RKO (cell line): Measurements from ENCODE around the gene SARDH.
A peak's percentile ranks its signal among the peaks of the same experiment; 100 is the strongest.

Source experiments
- DNase-seq: peaks from one replicate; pipeline ENCODE4 v3.0.0-alpha.2; 2016; ENCODE audit warnings: low spot score

SARDH gene

GRCh38 chr9:133713960-133714495 lies 24.1 kb downstream of the SARDH start:
- no peak for DNase-seq

- no peak for DNase-seq
These were observed 24.8 kb downstream of the SARDH start for GRCh38 chr9:133713150-133713959.

DNA sequence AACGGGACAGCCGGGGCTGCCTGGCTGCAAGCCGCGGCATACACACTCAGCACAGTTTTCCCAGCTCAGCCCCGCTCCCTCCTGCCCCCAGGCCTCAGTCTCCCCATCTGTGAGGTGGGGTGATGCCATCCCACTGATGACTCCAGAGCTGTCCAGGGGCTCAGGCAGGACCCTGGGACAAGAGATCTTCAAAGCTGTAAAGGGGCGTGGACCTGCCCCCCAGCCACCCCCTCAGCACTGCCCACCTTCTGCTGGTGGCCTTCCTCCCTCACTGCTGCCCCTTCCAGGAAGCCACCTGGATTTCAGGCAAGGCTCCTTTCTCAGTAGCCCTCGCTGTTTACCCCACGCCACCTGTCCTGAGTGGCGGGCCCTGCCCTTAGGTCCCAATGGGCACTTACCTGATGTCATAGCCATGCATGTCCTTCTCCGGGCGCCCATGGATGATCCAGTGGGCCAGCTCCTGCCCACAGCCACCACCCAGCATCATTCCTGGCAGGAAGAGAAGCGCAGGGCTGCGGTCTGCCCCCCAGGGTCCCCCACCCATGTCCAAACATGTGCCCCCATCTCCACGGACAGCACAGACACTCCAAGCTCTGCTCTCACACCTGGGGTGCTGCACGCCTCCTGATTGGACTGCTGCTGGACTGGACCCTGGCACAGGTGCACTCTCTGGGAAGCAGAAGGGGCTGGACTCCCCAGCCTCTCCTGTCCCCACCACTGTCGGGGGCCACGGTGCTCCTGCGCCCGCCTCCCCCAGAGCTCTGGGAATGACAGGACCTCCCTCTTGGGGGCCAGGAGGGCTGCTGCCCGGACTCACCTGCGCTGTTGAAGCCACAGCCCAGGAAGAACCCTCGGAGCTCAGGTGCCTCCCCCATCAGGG lies 25.7 kb downstream of the SARDH start:
- DNase-seq = no peak

DNA sequence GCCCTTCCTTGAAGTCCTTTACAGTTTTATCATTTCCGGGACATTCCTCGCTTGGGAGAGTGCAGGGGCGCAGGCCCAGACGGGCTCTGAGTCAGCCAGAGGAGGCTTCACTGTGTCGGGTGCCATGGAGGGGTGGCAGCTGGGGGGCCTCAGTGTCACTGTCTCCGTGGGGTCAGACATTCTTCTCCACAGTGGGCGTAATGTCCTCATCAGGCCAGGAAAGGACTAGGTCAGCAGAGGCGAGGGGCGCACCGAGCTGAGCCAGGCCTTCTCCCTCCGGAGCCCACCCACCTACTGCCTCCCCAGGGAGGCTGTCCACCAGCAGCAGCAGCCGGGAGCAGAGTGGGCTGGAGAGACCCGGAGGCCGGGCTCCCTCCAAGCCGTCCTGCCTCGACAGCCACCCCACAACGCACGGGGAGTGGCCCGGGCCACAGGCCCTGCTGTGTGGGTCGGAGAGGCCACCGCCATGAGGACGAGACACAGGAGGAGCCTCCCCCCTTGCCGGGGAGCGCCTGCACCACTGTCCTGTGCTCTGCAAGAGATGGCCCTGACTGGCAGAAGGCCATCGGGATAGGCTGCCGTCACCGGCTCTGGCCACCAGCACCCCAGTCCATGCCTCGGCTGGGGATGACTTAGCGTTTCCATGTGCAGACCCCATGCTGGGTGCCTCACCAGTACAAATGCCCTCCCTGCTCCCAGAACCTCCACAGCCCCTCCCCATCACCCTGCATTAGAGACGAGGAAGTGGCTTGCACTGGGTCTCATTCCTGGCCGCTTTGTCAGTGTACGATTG lies 26.5 kb downstream of the SARDH start:
- DNase-seq = peak; percentile 52

DNA sequence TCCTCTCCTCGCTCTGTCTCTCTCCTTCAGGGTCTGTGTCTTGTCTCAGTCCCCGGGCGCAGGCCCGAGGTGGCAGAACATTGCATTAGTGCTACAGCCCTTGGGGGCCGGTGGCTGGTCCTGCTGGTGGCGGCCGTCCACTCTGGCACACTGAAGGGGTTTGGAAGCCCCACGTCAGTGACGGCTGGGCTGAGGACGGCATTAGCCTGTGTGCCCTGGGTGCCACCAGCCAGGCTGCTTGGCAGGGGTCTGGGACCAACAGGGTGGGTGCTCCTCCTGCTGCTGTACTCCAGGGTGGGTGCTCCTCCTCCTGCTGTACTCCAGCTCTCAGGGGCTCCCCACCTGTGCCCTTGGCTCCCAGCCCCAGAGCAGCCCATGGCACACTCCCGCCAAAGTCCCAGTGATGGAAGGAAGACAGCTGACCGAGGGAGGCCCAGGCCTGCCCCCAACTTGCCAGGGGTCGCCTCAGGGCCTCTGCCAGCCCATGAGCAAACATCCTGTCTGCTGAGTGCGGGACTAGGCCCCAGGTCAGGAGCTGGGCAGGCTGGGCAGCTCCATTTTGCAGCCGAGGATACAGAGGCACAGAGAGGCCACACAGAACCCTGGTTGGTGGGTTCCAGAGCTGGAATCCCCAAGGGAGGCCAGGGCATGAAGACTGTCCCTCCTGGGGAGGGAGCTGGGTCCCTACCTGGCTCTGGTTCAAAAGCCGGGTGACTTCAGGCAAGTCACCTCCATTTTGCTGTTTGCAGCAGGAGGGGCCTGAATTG lies 27.3 kb downstream of the SARDH start:
- DNase-seq = no peak

GRCh38 chr9:133709691-133710571 lies 28.2 kb downstream of the SARDH start:
- no peak for DNase-seq

DNA sequence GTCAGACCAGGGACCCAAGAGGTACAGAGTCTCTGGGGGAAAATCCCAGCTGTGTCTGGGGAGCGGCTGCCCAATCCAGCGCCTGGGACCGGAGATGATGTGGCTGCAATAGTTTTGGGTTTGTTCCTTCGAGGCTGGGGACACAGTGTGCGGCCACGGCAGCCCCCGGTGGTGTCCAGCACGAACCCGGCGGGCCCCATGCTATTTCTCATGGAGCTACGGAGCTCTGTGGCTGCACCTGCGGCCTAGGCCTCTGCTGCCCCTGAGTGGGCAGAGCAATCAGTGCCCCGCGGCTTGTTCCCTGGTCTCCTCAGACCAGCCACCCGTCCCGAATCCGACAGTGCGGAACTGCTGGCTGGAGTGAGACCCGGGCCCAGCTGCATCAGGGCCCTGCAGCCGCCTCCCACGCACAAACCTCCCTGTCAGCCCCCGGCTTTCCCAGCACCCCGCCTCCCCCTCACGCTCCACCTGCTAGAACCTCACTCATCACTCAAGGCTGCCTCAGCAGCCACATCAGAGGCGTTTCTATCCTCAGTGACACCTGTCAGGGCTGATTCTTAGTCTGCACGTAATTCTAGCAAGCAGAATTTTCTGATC lies 29.0 kb downstream of the SARDH start:
- no peak for DNase-seq

DNA sequence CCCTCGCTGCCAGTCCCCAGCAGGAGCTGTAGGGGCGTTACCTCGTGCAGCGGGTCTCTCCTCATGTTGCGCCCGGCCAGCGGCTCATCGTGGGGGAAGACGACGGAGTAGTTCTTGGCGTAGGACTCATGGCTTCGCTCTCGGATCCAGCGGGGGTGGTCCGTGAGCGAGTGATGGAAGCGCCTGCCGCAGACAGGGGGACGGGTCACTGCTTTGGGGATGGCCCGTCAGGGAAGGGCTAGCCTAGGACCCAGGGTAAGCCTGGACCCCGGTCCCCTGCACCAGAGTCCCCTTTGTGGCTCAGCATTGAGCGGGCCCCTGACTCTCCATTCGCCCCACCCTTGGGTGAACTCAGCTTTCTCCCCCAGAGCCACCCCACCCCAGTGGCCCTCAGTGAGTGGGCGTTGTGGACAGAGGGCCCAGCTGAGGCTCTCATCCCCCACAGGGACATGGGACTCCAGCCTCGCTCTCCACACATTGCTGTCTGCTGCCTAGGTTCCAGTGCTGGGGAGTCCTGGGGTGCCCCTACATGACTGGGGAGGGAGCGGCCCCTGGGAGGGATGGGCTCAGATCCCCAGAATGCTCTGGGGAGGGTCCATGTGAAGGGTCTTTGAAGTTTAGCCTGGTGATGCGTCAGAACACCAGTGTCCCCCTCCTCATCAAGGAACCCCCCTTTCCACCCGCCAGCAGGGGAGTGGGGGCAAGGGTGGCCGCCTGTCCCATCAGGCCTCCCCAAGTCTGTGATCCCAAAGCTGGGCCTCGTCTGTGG lies 29.7 kb downstream of the SARDH start:
- DNase-seq = no peak

- no peak for DNase-seq
These were observed 30.3 kb downstream of the SARDH start for GRCh38 chr9:133707763-133708245.

GRCh38 chr9:133707065-133707762 lies 30.9 kb downstream of the SARDH start:
- DNase-seq = no peak

DNA sequence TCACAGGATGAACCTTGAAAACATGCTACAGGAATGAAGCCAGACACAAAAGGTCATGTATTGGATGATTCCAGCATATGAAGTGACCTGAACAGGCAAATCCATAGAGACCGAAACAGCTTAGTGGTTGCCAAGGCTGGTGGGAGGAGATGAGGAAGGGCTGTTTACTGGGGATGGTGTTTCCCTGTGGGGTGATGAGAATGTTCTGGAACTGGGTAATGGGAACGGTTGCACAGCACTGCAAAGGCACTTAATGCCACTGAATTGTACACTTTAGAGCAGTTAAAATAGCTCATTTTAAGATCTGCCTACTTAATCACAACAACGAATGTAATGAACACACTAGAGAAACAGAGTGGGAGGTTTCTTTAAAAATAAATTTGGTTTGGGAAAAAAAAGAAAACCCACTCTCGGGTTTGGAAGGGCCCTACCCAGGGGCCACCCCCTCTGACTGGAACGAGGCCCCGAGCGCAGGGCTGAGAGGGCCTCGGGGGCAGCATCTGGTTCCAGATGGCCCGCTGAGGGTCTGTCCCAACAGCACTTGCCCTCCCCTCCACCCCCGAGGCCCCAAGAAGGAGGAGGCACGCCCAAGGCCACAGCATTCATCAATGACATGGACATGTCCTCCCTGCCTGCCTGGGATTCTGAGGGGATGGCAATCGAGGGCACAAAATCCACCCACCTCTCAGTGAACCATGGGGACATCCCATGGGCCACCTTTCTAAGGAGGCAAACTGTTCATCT lies 31.7 kb downstream of the SARDH start:
- no peak for DNase-seq

DNA sequence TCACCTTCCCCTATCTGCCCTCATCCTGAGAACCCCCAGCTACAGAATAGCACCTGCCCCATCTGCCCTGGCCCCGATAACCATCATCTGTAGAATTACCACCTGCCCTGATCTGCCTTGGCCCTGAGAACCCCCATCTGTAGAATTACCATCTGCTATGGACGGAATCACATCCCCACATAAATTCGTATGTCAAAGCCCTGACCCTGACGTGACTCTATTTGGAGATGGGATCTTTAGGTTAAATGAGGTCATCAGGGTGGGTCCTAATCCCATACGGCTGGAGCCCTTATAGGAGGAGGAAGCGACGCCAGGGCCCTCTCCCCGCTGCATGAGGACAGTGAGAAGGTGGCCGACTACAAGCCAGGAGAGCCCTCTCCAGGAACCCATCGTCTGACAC lies 32.6 kb downstream of the SARDH start:
- no peak for DNase-seq

DNA sequence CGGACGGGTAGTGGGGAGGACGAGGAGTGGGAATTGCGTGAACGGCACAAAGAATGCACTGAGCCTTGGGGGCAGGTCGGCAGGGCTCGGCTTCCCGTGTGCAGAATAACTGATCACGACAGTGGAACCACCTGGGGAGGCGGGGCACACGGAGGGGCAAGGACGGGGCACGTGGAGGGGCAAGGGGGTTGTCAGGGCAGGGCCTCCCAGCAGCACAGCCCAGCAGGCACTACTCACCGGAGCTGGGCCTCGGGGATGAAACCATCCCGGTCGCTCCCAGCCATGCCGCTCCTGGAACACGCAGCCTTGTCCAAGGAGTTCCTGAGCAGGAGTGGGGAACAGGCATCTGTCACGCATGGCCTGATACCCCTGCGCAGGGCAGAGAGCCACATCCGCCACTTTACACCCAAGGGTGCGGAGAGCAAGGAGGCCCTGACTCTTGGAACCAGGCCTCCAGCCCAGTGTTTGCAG lies 33.4 kb downstream of the SARDH start:
- no peak for DNase-seq

- DNase-seq = no peak
These were observed 34.4 kb downstream of the SARDH start for GRCh38 chr9:133703591-133704399.

DNA sequence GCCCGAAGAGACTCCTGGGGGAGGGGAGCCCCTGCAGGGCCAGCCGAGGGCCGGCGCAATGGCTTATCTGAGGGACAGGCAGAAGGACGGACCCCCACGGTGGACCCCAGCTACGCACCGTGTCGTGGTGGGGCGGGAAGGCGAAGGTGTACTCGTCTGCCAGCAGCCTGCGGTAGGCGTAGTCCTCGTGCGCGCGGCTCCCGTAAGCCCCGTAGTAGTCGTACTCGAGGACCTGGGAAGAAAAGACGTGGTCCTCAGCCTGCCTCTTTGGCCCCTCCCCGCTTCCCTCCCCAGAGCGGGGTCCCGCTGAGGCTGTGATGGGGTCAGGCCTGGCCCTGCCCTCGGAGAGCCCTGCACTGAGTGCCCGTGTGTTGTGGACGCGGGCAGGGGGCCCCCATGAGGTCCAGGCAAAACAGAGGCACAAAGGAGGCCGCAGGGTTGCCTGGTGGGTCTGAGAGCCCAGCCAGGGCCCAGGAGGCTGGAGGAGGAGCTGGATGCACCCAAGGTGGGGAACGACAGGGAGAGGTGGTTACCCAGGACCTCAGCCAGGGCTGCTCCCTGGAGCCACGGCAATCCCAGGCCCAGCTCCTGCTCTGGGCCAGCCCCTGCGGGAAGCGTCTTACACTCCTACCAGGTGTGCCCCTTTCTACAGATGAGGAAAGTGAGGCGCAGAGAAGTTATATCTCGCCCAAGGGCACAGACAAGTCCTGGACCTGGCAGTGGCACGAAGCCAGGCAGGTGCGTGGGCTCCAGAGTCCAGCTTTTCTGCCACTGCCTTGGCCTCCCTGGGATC lies 35.2 kb downstream of the SARDH start:
- no peak for DNase-seq
